Gastroesophageal sphincter (tissue), 4 donors: ENCODE measurements around the gene DDT. TPM values are rescaled to one million over a fixed set of nuclear protein-coding genes. Genes with fewer than 3 reads are reported as not detected.
"Not testable (repeated sequence)": the region's sequence is repeated elsewhere in the genome, so short reads cannot be mapped to it uniquely, and the experiment has no call there.

ENCODE experiments used
- ATAC-seq: fragments of 150-250 bp; one replicate; pipeline ENCODE4 v1.9.1; 2016; ENCODE audit warnings: mild to moderate bottlenecking, moderate library complexity
- H3K27ac ChIP-seq, 4 donors: fragments of 200-600 bp; sonication (generic) in 3 of 4; 1 replicate in 3 of 4; 2 replicates in 1 of 4; pipeline ENCODE4 v1.5.1; 2016 to 2019
- H3K27me3 ChIP-seq: fragments of 200-600 bp; sonication (generic); one replicate; pipeline ENCODE4 v1.5.1; 2019
- H3K36me3 ChIP-seq, 2 donors: fragments of 200-600 bp; sonication (generic); one replicate each; pipeline ENCODE4 v1.5.1; 2019; ENCODE audit warnings: control low read depth in 1 of 2
- H3K4me1 ChIP-seq, 3 donors: fragments of 200-600 bp; sonication (generic); 1 replicate in 2 of 3; 2 replicates in 1 of 3; pipeline ENCODE4 v1.5.1; 2016 to 2019; ENCODE audit warnings: control low read depth in 2 of 3
- H3K4me3 ChIP-seq, 2 donors: fragments of 200-600 bp; sonication (generic); one replicate each; pipeline ENCODE4 v1.5.1; 2019; ENCODE audit warnings: mild to moderate bottlenecking in 1 of 2, moderate library complexity in 1 of 2
- H3K9me3 ChIP-seq, 3 donors: fragments of 200-600 bp; sonication (generic); one replicate each; pipeline ENCODE4 v1.5.1; 2017 to 2019; ENCODE audit warnings: control low read depth in 2 of 3
- EP300 ChIP-seq: sonication (generic); formaldehyde crosslinking; IDR thresholded peaks from one replicate; pipeline ENCODE4 v1.6.1; 2017; ENCODE audit warnings: antibody characterized with exemption, mild to moderate bottlenecking
- POLR2A ChIP-seq, 2 donors: fragments of 450-650 bp; IDR thresholded peaks; one replicate each; pipeline ENCODE4 v1.6.1; 2017; ENCODE audit warnings: antibody characterized with exemption in 2 of 2, mild to moderate bottlenecking in 2 of 2, moderate library complexity in 1 of 2
- POLR2AphosphoS5 ChIP-seq: sonication (generic); formaldehyde crosslinking; IDR thresholded peaks from one replicate; pipeline ENCODE4 v1.6.1; 2017; ENCODE audit warnings: antibody characterized with exemption
- WGBS, 2 donors: methylation state at CpG; one replicate each; pipeline ENCODE4 v1.1.5; 2018; ENCODE audit warnings: low coverage in 1 of 2; 5-methylcytosine and 5-hydroxymethylcytosine counted together
- total RNA-seq, 4 donors: library from RNA; depleted of rRNA; stranded (reverse); fragments of >200 nt; gene quantifications; one replicate each; pipeline ENCODE4 v1.1.0, GENCODE V29; 2016
- TF ChIP-seq, protein P1 (sequence below), 4 experiments: fragments of 200-600 bp in 2 of 4; fragments of 450-650 bp in 2 of 4; sonication (generic) in 1 of 4; IDR thresholded peaks; one replicate each; pipeline ENCODE4 v1.5.1; 2017 to 2019; ENCODE audit warnings: antibody characterized with exemption in 4 of 4, mild to moderate bottlenecking in 2 of 4, moderate library complexity in 2 of 4

DDT gene
- total RNA-seq, 4 donors from 2014 or later: 100 to 136 (median 123) TPM

DNA sequence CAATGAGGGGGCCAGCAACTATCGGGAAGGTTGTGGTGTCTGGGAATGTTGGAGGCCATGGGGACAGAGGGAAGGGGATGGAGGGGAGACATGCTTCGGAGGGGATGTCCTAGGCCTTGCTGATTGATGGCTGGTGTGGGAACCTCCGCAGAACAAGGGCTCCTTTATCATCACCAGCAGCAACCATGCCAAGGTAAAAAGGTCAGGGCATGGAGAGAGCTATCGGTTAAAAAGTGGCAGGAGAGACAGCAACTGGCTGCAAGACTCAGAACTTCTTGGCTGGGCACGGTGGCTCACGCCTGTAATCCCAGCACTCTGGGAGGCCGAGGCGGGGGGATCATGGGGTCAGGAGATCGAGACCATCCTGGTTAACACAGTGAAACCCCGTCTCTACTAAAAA is 28.0 kb upstream of the DDT start:
- no peak for ATAC-seq
- Histone ChIP-seq H3K27ac (no peak overlapping the region), H3K27me3 (no peaks in the 10 kb centered on the region), H3K4me1 (peaks cover 0 to 14% (median 0%) of the 10 kb centered on the region in 3 donors), H3K9me3 (no peaks in the 10 kb centered on the region), H3K4me3 (no peak overlapping the region), H3K36me3 (no peaks in the 10 kb centered on the region)
- WGBS, 2 donors: 56 to 69% methylated on average over 4 to 5 of the region's 10 CpGs
- TF ChIP-seq EP300 (no peak), POLR2AphosphoS5 (no peak), POLR2A (IDR thresholded peaks at IDR 0.05) (no peak)
- TF ChIP-seq, protein P1, sequence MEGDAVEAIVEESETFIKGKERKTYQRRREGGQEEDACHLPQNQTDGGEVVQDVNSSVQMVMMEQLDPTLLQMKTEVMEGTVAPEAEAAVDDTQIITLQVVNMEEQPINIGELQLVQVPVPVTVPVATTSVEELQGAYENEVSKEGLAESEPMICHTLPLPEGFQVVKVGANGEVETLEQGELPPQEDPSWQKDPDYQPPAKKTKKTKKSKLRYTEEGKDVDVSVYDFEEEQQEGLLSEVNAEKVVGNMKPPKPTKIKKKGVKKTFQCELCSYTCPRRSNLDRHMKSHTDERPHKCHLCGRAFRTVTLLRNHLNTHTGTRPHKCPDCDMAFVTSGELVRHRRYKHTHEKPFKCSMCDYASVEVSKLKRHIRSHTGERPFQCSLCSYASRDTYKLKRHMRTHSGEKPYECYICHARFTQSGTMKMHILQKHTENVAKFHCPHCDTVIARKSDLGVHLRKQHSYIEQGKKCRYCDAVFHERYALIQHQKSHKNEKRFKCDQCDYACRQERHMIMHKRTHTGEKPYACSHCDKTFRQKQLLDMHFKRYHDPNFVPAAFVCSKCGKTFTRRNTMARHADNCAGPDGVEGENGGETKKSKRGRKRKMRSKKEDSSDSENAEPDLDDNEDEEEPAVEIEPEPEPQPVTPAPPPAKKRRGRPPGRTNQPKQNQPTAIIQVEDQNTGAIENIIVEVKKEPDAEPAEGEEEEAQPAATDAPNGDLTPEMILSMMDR (IDR thresholded peaks at IDR 0.05): no peak

DNA sequence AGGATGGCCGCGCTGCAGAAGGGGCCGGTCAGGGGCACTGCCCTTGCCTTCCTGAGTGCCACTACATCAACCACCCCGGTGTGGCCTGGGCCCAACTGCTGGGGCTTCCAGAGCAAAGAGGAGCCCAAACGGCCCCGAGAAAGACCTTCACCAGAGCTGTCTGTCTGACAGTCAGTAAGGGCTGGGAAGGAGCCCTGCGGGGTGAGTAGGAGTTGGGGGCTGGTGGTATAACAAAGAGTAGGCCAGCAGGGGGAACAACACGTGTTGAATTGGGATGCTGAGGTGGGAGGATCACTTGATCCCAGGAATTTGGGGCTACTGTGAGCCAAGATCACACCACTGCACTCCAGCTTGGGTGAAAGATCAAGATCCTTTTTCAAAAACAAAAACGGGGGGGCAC is 27.1 kb upstream of the DDT start:
- no peak overlapping the region for H3K27ac ChIP-seq
- WGBS, 2 donors: 65 to 81% methylated on average over 3 to 7 of the region's 9 CpGs
- TF ChIP-seq POLR2A (IDR thresholded peaks at IDR 0.05) (no peak), POLR2AphosphoS5 (no peak), EP300 (no peak)
- TF ChIP-seq, protein P1 (IDR thresholded peaks at IDR 0.05): no peak

DNA sequence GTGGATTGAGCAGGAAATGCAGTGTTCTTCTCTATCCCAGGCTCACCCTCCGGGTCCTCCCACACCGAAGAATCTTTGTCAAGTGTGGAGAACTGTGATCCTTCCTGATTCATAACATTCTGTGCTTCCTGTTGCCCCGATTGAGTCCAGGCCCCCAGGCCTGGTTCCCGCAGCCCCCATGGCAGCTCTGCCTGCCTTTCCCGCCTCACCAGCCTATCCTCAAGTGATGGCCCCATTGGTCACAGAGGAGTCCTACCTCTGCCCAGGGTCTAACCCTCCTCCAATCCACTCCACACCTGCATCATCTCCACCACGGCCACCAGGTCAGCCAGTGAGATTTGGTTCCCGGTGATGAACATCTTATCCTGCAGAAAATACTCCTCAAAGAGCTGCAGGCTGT is 25.5 kb upstream of the DDT start:
- H3K27me3 ChIP-seq, H3K36me3 ChIP-seq, H3K27ac ChIP-seq, H3K4me1 ChIP-seq, ATAC-seq, H3K9me3 ChIP-seq, H3K4me3 ChIP-seq: not testable (repeated sequence)
- WGBS, 2 donors: 71 to 90% methylated on average over 7 of the region's 7 CpGs

More for the DNA sequence above, 27.1 kb upstream of the DDT start:
- no peaks in the 10 kb centered on the region for H3K36me3 ChIP-seq
- ATAC-seq: no peak
- no peak overlapping the region for H3K4me3 ChIP-seq
- no peaks in the 10 kb centered on the region for H3K9me3 ChIP-seq
- H3K27me3 ChIP-seq: no peaks in the 10 kb centered on the region
- peaks cover 0 to 14% (median 0%) of the 10 kb centered on the region in 3 donors for H3K4me1 ChIP-seq

DNA sequence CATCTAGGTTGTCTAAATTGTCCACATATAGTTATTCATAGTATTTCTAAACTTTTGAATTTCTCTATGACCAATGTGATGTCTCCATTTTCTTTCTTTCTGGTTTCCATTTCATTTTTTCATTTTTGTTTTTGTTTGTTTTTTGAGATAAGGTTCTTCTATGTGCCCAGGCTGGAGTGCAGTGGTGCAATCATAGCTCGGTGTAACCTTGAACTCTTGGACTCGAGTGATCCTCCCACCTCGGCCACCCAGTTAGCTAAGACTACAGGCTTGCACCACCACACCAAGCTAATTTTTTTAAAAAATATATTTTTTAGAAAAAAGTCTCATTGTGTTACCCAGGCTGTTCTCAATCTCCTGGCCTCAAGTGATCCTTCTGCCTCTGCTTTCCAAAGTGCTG is 22.9 kb upstream of the DDT start:
- ATAC-seq: no peak
- no peaks in the 10 kb centered on the region for H3K36me3 ChIP-seq

DNA sequence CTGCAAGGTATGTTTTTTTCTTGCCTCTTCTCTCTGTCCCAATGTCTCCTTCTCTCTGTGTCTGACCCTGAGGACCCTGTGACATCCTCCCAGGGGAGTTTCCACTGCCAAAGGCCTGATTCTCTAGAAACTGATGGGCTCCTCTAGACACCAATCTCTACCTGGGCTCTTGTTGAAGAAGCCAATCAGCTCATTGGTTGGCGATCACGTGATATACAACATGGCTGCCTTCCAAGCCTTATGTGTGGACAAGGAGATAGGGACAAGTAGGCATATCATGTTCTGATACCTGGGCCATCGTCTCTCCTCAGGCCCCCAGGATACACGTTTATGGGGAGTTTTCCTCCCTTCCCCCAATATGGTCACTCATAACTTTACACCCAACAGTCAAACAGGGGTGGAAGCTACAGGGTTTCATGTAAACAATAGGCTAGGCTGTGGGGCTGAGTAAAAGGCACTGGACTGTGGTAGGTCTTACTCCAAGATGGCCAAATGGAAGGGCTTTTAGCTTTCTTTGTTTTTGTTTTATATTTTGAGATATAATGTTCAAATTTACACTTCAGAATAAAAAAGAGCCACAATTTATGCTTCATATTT is 19.4 kb upstream of the DDT start:
- not testable (repeated sequence) for H3K4me1 ChIP-seq, ATAC-seq, H3K36me3 ChIP-seq, H3K4me3 ChIP-seq, H3K27me3 ChIP-seq, H3K27ac ChIP-seq, H3K9me3 ChIP-seq
- WGBS, 2 donors: 0 to 55% methylated on average over 1 to 4 of the region's 4 CpGs

More for the DNA sequence above, 22.9 kb upstream of the DDT start:
- Histone ChIP-seq H3K4me1 (no peaks in the 10 kb centered on the region), H3K27me3 (no peaks in the 10 kb centered on the region), H3K9me3 (no peaks in the 10 kb centered on the region), H3K27ac (no peak overlapping the region), H3K4me3 (no peak overlapping the region)
- TF ChIP-seq POLR2A (IDR thresholded peaks at IDR 0.05) (no peak), POLR2AphosphoS5 (no peak), EP300 (no peak)
- TF ChIP-seq, protein P1 (IDR thresholded peaks at IDR 0.05): no peak
- 100% methylated on average over 2 of the region's 3 CpGs; no CpG with 5 or more reads in 1 of the 2 donors for WGBS, 2 donors

DNA sequence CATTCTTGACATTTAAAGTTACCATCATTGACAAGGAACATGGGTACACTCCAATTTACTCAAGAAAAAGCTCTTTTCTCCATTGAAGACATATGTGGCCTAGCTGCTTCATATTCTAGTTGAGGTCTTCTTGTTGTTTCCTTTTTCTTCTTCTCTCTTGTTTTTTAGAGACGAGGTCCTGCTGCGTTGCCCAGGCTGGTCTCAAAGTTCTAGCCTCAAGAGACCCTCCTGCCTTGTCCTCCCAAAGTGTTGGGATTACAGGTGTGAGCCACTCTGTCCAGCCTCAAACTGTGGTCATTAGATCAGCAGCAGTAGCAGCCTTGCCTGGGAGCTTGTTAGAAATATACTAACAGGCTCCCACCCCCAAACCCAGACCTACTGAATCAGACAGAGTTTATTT is 18.8 kb upstream of the DDT start:
- not testable (repeated sequence) for H3K9me3 ChIP-seq, H3K4me1 ChIP-seq, ATAC-seq, H3K27ac ChIP-seq, H3K4me3 ChIP-seq, H3K36me3 ChIP-seq, H3K27me3 ChIP-seq
- 45% methylated on average over 2 of the region's 2 CpGs; no CpG with 5 or more reads in 1 of the 2 donors for WGBS, 2 donors

DNA sequence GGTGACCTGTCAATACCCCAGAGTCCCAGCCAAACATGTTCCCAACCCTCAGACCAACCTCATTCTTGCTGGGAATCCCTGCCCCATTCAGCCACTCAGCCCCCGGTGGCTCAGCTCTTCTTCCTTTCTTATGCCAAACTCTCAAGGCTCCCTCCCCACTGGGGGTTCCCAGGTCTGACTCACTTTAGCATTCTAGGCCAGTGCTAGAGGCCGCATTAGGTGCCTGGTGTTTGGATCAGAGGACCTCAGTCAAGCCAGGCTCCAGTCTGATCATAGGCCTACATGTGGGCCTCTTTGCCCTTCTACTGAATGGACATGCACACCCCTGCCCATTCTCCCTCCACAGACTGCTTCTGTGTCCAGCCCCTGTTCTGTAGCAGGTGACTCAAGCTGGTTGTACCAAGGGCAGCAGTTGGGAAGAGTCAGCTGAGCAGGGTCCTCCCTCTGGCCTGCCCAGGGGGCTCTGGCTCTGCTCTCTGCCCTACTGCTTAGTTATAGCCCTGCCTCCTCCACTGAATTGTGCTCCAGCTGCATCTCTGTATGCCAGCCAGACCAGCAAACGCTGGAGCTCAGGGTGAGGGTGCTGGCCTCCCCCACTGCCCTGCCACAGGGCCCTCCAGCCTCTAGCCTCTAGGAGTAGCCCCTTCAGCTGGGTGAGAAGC is 15.5 kb upstream of the DDT start:
- WGBS, 2 donors: no CpG with 5 or more reads among the region's 3 CpGs

DNA sequence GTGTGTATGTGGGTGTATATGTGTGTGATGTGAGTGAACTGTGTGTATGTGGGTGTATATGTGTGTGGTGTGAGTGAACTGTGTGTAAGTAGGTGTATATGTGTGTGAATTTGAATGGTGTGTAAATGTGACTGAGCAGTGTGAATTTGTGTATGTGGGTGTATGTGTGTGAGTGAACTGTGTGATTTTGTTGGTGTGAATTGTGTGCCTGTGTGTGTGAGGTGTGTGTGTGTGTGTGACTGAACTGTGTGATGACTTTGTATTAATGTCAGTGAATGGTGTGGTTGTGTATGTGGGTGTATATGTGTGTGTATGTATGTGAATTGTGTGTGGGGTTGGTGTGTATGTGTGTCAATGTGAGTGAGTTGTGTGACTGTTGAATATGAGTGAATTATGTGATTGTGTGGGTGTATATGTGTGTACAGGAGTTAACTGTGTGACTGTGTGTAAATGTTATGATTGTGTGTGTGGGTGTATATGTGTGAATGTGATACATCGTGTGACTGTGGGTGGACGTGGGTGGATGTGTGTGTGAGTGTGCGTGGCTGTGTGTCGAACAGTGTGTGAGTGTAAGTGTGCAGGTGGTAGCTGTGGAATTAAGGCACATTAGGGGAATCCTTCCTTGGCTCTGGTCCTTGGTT is 12.4 kb upstream of the DDT start:
- H3K27ac ChIP-seq, H3K9me3 ChIP-seq, H3K4me1 ChIP-seq, H3K27me3 ChIP-seq, H3K36me3 ChIP-seq, ATAC-seq, H3K4me3 ChIP-seq: not testable (repeated sequence)
- no CpG with 5 or more reads among the region's 4 CpGs for WGBS, 2 donors

More for the DNA sequence above, 15.5 kb upstream of the DDT start:
- not testable (repeated sequence) for H3K27ac ChIP-seq, H3K4me3 ChIP-seq, H3K4me1 ChIP-seq, ATAC-seq, H3K9me3 ChIP-seq, H3K36me3 ChIP-seq, H3K27me3 ChIP-seq

DNA sequence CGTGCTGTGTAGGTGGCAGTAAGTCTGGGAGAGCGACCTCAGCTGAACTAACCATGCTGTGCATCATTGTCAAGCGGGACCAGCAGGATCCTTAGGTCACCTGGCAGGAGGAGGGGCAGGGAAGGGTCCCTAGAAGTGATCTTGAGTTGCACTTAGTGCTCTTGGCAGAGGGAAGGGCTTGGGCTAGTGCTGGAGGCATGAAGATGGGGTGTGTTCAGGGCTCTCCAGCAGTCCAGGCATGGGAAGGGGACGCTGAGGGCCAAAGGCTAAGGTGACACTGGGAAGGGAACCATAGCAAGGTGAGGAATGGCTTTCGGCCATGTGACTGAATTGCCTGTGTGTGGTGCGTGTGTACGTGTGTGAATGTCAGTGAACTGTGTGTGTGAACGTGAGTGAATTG is 11.8 kb upstream of the DDT start:
- no CpG with 5 or more reads among the region's 8 CpGs for WGBS, 2 donors
- not testable (repeated sequence) for ATAC-seq, H3K27ac ChIP-seq, H3K9me3 ChIP-seq, H3K36me3 ChIP-seq, H3K4me1 ChIP-seq, H3K4me3 ChIP-seq, H3K27me3 ChIP-seq
